ENCODE data around the gene PLEKHA6. TPM values are rescaled to one million over a fixed set of nuclear protein-coding genes. Genes with fewer than 3 reads are reported as not detected.
A peak's percentile ranks its signal among the peaks of the same experiment; 100 is the strongest.

PLEKHA6 gene
- total RNA-seq, 1 experiment from 2014 or later = 5.5 TPM

GRCh38 chr1:204377800-204378668, 18.3 kb upstream of the PLEKHA6 start:
- H3K4me1 ChIP-seq (ENCODE audit: control insufficient read depth, insufficient read depth, low read length) = peaks cover 4% of the 10 kb centered on the region
- DNase-seq (ENCODE audit: low read depth, low spot score) = no peak
- H3K4me3 ChIP-seq (ENCODE audit: low read depth in 2 of 2, low read length in 2 of 2) = peak overlapping the region; percentile 54 to 64
- ATAC-seq = peak; percentile 84
- ChIA-PET POLR2A (no interaction called here), CTCF (interaction anchor here (0.6 to 0.9 kb wide), 2 partner anchors 20 to 128 kb away, joined by 3 to 4 read pairs; no protein-coding TSS in a partner anchor)
- H3K9me3 ChIP-seq (ENCODE audit: control insufficient read depth, insufficient read depth, low read depth, low read length) = no peaks in the 10 kb centered on the region
- in situ Hi-C loops (cut with HindIII; ENCODE audit: low pct_unique_long_range_greater_than_20kb, low sequenced_read_pairs) (no loop called here), intact Hi-C loops (cut with micrococcal nuclease; ENCODE audit: unreplicated experiment) (no loop called here)
- no peaks in the 10 kb centered on the region for H3K36me3 ChIP-seq (ENCODE audit: control insufficient read depth, insufficient read depth, low read length)
- no TSS peak for BruUV-seq (replicated peaks)
- H3K27ac ChIP-seq (ENCODE audit: low read length) = peak overlapping the region; percentile 51; the same call in 1 of the 2 replicates
- no peak for TF ChIP-seq SIN3A (IDR thresholded peaks at IDR 0.05; ENCODE audit: borderline replicate concordance, insufficient read depth, low read depth, low read length)
- peaks cover 13% of the 10 kb centered on the region for H3K27me3 ChIP-seq (ENCODE audit: control insufficient read depth, insufficient read depth, low read length)

GRCh38 chr1:204376919-204377799, 17.4 kb upstream of the PLEKHA6 start:
- ATAC-seq (peak; percentile 46), DNase-seq (ENCODE audit: low read depth, low spot score) (peak; percentile 46)
- Histone ChIP-seq H3K27ac (ENCODE audit: low read length) (no peak overlapping the region; the same call in 1 of the 2 replicates), H3K4me1 (ENCODE audit: control insufficient read depth, insufficient read depth, low read length) (peaks cover 4% of the 10 kb centered on the region), H3K27me3 (ENCODE audit: control insufficient read depth, insufficient read depth, low read length) (peaks cover 8% of the 10 kb centered on the region), H3K36me3 (ENCODE audit: control insufficient read depth, insufficient read depth, low read length) (no peaks in the 10 kb centered on the region), H3K9me3 (ENCODE audit: control insufficient read depth, insufficient read depth, low read depth, low read length) (no peaks in the 10 kb centered on the region), H3K4me3 (ENCODE audit: low read depth in 2 of 2, low read length in 2 of 2) (peak overlapping the region; percentile 54 to 64)
- CTCF ChIA-PET = no interaction called here
- no peak for TF ChIP-seq TCF7L2 (IDR thresholded peaks at IDR 0.05; ENCODE audit: low read depth, low read length)
- TF ChIP-seq CTCF (IDR thresholded peaks at IDR 0.05) = no peak
- TF ChIP-seq POLR2AphosphoS5 (IDR thresholded peaks at IDR 0.05; ENCODE audit: low read depth, low read length) = no peak
- TF ChIP-seq, protein P1, sequence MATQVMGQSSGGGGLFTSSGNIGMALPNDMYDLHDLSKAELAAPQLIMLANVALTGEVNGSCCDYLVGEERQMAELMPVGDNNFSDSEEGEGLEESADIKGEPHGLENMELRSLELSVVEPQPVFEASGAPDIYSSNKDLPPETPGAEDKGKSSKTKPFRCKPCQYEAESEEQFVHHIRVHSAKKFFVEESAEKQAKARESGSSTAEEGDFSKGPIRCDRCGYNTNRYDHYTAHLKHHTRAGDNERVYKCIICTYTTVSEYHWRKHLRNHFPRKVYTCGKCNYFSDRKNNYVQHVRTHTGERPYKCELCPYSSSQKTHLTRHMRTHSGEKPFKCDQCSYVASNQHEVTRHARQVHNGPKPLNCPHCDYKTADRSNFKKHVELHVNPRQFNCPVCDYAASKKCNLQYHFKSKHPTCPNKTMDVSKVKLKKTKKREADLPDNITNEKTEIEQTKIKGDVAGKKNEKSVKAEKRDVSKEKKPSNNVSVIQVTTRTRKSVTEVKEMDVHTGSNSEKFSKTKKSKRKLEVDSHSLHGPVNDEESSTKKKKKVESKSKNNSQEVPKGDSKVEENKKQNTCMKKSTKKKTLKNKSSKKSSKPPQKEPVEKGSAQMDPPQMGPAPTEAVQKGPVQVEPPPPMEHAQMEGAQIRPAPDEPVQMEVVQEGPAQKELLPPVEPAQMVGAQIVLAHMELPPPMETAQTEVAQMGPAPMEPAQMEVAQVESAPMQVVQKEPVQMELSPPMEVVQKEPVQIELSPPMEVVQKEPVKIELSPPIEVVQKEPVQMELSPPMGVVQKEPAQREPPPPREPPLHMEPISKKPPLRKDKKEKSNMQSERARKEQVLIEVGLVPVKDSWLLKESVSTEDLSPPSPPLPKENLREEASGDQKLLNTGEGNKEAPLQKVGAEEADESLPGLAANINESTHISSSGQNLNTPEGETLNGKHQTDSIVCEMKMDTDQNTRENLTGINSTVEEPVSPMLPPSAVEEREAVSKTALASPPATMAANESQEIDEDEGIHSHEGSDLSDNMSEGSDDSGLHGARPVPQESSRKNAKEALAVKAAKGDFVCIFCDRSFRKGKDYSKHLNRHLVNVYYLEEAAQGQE (IDR thresholded peaks at IDR 0.05; ENCODE audit: insufficient read depth in 1 of 2, low read depth in 2 of 2, low read length in 1 of 2) = no peak
- no peak for TF ChIP-seq SIN3A (IDR thresholded peaks at IDR 0.05; ENCODE audit: borderline replicate concordance, insufficient read depth, low read depth, low read length)
- POLR2A ChIA-PET = interaction anchor here (0.6 kb wide), 2 partner anchors 9 to 98 kb away, joined by 3 read pairs; no protein-coding TSS in a partner anchor
- in situ Hi-C loops (cut with HindIII; ENCODE audit: low pct_unique_long_range_greater_than_20kb, low sequenced_read_pairs) (no loop called here), intact Hi-C loops (cut with micrococcal nuclease; ENCODE audit: unreplicated experiment) (no loop called here)
- BruUV-seq (replicated peaks) = no TSS peak

All from Panc1 (cell line).